Left ventricle myocardium inferior (tissue), 1 donor: Measurements from ENCODE around the gene EXTL1. TPM values are rescaled to one million over a fixed set of nuclear protein-coding genes. Genes with fewer than 3 reads are reported as not detected.

Experiments
- DNase-seq: peaks from one replicate; pipeline ENCODE4 v3.0.0-alpha.2; 2020
- H3K27ac ChIP-seq: fragments of 200-600 bp; replicated peaks from 2 replicates; pipeline ENCODE4 v1.8.0; 2021
- H3K27me3 ChIP-seq: fragments of 200-600 bp; 2 replicates; pipeline ENCODE4 v1.8.0; 2021; ENCODE audit warnings: low read depth
- H3K36me3 ChIP-seq: fragments of 200-600 bp; 2 replicates; pipeline ENCODE4 v1.8.0; 2021
- H3K4me1 ChIP-seq: fragments of 200-600 bp; 2 replicates; pipeline ENCODE4 v1.8.0; 2021
- H3K4me3 ChIP-seq: fragments of 200-600 bp; 2 replicates; pipeline ENCODE4 v1.8.0; 2021; ENCODE audit warnings: mild to moderate bottlenecking, moderate library complexity
- H3K9me3 ChIP-seq: fragments of 200-600 bp; replicated peaks from 2 replicates; pipeline ENCODE4 v1.8.0; 2021
- CTCF ChIP-seq: fragments of 200-600 bp; IDR thresholded peaks from 2 replicates; pipeline ENCODE4 v1.8.0; 2021; ENCODE audit warnings: antibody characterized with exemption, mild to moderate bottlenecking, borderline replicate concordance
- intact Hi-C: fragments of 100-400 bp; cut with micrococcal nuclease; formaldehyde crosslinking; loops from one replicate; pipeline ENCODE4 v1.11.0; 2022
- total RNA-seq: library from RNA; stranded (reverse); fragmentation: NEBNext Ultra II Directional; extraction: Animal tissue kit (Norgen Biotek cat#: 25700); gene quantifications from one replicate; pipeline ENCODE4 v1.2.1, GENCODE V29; 2021
- donor health status: DM: no; HTN: yes; CAD: no; lungs with severe emphysema.

Gene EXTL1
- total RNA-seq, 1 donor from 2014 or later = 11.3 TPM

DNA sequence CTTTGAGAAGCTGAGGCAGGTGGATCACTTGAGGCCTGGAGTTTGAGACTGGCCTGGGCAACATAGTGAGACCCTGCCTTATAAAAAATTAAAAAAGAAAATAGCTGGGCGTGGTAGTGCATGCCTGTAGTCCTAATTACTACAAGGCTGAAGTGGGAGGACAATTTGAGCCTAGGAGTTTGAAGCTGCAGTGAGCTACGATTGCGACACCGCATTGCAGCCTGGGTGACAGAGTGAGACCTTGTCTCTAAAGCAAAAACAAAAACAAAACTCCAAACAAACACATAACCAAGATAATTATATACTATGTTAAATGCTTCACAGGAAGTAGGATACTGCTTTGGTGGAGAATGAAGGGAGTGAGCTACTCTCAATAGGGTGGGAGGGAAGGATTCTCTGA is 18.3 kb upstream of the EXTL1 start:
- intact Hi-C loops = no loop called here
- Histone ChIP-seq H3K27me3 (no peaks in the 10 kb centered on the region), H3K9me3 (no peaks in the 10 kb centered on the region), H3K27ac (no peak overlapping the region), H3K36me3 (no peaks in the 10 kb centered on the region), H3K4me1 (peaks cover 7% of the 10 kb centered on the region), H3K4me3 (no peak overlapping the region)
- no peak for DNase-seq
- no peak for TF ChIP-seq CTCF

- no peak overlapping the region for H3K4me3 ChIP-seq
- H3K4me1 ChIP-seq = peaks cover 2% of the 10 kb centered on the region
- H3K9me3 ChIP-seq = no peaks in the 10 kb centered on the region
- DNase-seq = no peak
- no peak for TF ChIP-seq CTCF
- no peaks in the 10 kb centered on the region for H3K36me3 ChIP-seq
- no peak overlapping the region for H3K27ac ChIP-seq
- intact Hi-C loops = no loop called here
- no peaks in the 10 kb centered on the region for H3K27me3 ChIP-seq
Measured at GRCh38 chr1:26003756-26004155, 17.8 kb upstream of the EXTL1 start.

DNA sequence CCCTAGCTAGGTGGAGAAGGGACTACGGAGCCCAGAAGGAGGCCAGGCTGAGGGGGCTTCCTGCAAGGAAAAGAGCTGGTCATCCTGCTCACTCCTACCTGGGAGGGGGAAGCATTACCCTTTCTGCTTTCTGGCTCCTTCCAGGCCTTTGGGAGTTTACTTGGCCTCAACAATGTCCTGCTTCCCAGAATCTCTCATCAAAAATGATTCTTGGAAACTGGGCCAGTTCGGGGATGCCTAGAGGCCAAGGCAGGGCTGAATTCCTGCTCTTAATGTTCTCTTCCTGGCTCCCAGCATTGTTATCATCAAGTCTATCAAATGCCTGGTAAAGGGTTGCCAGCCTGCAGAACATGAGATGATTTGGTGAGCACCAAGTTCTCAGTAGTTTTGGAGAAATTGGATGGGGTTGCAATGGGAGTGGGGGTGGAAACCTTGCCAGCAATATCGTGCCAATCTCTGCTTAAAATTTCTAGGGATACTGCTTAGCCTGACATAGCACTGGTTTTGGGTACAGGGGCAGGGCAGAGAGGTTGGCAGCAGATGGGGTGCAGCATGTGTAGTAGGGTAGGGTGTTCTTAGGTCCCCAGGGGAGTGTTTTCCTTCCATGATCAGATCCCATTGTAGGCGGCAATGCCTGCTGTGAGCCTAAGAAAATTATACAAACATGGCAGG is 16.0 kb upstream of the EXTL1 start:
- intact Hi-C loops = no loop called here
- H3K27ac ChIP-seq = no peak overlapping the region
- H3K4me1 ChIP-seq = no peaks in the 10 kb centered on the region
- no peak for TF ChIP-seq CTCF
- H3K27me3 ChIP-seq = no peaks in the 10 kb centered on the region
- H3K9me3 ChIP-seq = no peaks in the 10 kb centered on the region
- no peak for DNase-seq
- no peaks in the 10 kb centered on the region for H3K36me3 ChIP-seq
- no peak overlapping the region for H3K4me3 ChIP-seq

GRCh38 chr1:26006710-26007109 is 14.9 kb upstream of the EXTL1 start:
- no peak for DNase-seq
- TF ChIP-seq CTCF = no peak
- H3K4me3 ChIP-seq = no peak overlapping the region
- no peak overlapping the region for H3K27ac ChIP-seq
- H3K36me3 ChIP-seq = no peaks in the 10 kb centered on the region
- H3K9me3 ChIP-seq = no peaks in the 10 kb centered on the region
- H3K27me3 ChIP-seq = no peaks in the 10 kb centered on the region
- intact Hi-C loops = no loop called here
- H3K4me1 ChIP-seq = no peaks in the 10 kb centered on the region

- no peaks in the 10 kb centered on the region for H3K36me3 ChIP-seq
- no peaks in the 10 kb centered on the region for H3K9me3 ChIP-seq
- no peaks in the 10 kb centered on the region for H3K4me1 ChIP-seq
- H3K4me3 ChIP-seq = no peak overlapping the region
- H3K27me3 ChIP-seq = no peaks in the 10 kb centered on the region
- intact Hi-C loops = no loop called here
- H3K27ac ChIP-seq = no peak overlapping the region
- no peak for DNase-seq
- TF ChIP-seq CTCF = peak; percentile 9
Measured at GRCh38 chr1:26009796-26010447, 11.7 kb upstream of the EXTL1 start.
